IMR-90 (cell line): Measurements from ENCODE around the gene MACC1. TPM values are rescaled to one million over a fixed set of nuclear protein-coding genes. Genes with fewer than 3 reads are reported as not detected.

ENCODE experiments used
- ATAC-seq: fragments of 200-7000 bp; cut with Tn5 transposase; 2 replicates; pipeline ENCODE4 v1.9.1; 2020; ENCODE audit warnings: low read depth, mild to moderate bottlenecking, moderate library complexity
- BruUV-seq: library from RNA; stranded (reverse); fragments of 400-500 nt; replicated peaks from 2 replicates; lab custom pipeline; 2021; lab: Mats Ljungman, UMichigan
- CTCF ChIA-PET: fragments of 300-600 bp; formaldehyde crosslinking; extraction: SDS; loops from one replicate; lab custom pipeline; 2021; ENCODE audit warnings: antibody characterized with exemption; lab: Yijun Ruan, JAX
- POLR2A ChIA-PET: fragments of 300-600 bp; sonication (Branson Sonifier 250); formaldehyde crosslinking; loops from one replicate; lab custom pipeline; 2022; ENCODE audit warnings: antibody characterized with exemption; ENCODE audit not compliant: unreplicated experiment; lab: Charles Lee
- DNase-seq: peaks from one replicate; pipeline ENCODE4 v3.0.0; 2013
- H2AFZ ChIP-seq: replicated peaks from 2 replicates; pipeline ENCODE3; 2013; ENCODE audit warnings: low read length, mild to moderate bottlenecking; ENCODE audit not compliant: poor library complexity
- H2AK5ac ChIP-seq: 2 replicates; pipeline ENCODE4 v1.6.1; 2013; ENCODE audit warnings: low read depth, low read length, inconsistent platforms
- H2AK9ac ChIP-seq: replicated peaks from 2 replicates; pipeline ENCODE3; 2013; ENCODE audit warnings: mild to moderate bottlenecking, low read depth, low read length, moderate library complexity; ENCODE audit not compliant: poor library complexity
- H2BK120ac ChIP-seq: 2 replicates; pipeline ENCODE4 v1.6.1; 2013; ENCODE audit warnings: low read depth, low read length, inconsistent platforms
- H2BK15ac ChIP-seq: 3 replicates; pipeline ENCODE4 v1.6.1; 2013; ENCODE audit warnings: low read depth, low read length, inconsistent platforms
- H2BK20ac ChIP-seq: 2 replicates; pipeline ENCODE4 v1.6.1; 2013; ENCODE audit warnings: low read depth, mild to moderate bottlenecking, inconsistent platforms, low read length, moderate library complexity
- H2BK5ac ChIP-seq: 2 replicates; pipeline ENCODE4 v1.6.1; 2013; ENCODE audit warnings: mild to moderate bottlenecking, low read depth, low read length, inconsistent platforms; ENCODE audit not compliant: poor library complexity, severe bottlenecking
- H3K14ac ChIP-seq: replicated peaks from 2 replicates; pipeline ENCODE4 v1.6.1; 2013; ENCODE audit warnings: low read depth, low read length, inconsistent platforms
- H3K18ac ChIP-seq: 2 replicates; pipeline ENCODE4 v1.6.1; 2013; ENCODE audit warnings: low read depth, low read length, control low read depth
- H3K23ac ChIP-seq: 2 replicates; pipeline ENCODE4 v1.6.1; 2013; ENCODE audit warnings: low read depth, low read length, inconsistent platforms
- H3K27ac ChIP-seq: 2 replicates; pipeline ENCODE4 v1.5.1; 2013; ENCODE audit warnings: mild to moderate bottlenecking, control low read depth, low read length; ENCODE audit not compliant: insufficient read depth
- H3K27me3 ChIP-seq: 2 replicates; pipeline ENCODE4 v1.6.1; 2013; ENCODE audit warnings: low read length; ENCODE audit not compliant: control insufficient read depth, insufficient read depth
- H3K36me3 ChIP-seq: 2 replicates; pipeline ENCODE4 v1.6.1; 2013; ENCODE audit warnings: low read length, mixed read lengths; ENCODE audit not compliant: control insufficient read depth, insufficient read depth
- H3K4ac ChIP-seq: 2 replicates; pipeline ENCODE4 v1.6.1; 2013; ENCODE audit warnings: low read depth, low read length, inconsistent platforms
- H3K4me1 ChIP-seq: 2 replicates; pipeline ENCODE4 v1.6.1; 2013; ENCODE audit warnings: low read length, mixed read lengths; ENCODE audit not compliant: control insufficient read depth, insufficient read depth
- H3K4me2 ChIP-seq: 2 replicates; pipeline ENCODE4 v1.6.1; 2013; ENCODE audit warnings: low read depth, mild to moderate bottlenecking, control low read depth, low read length, moderate library complexity
- H3K4me3 ChIP-seq: 2 replicates; pipeline ENCODE4 v1.5.1; 2013; ENCODE audit warnings: low read depth, mild to moderate bottlenecking, control low read depth, low read length, moderate library complexity; ENCODE audit not compliant: insufficient read depth
- H3K56ac ChIP-seq: 2 replicates; pipeline ENCODE4 v1.6.1; 2013; ENCODE audit warnings: low read length, inconsistent platforms; ENCODE audit not compliant: insufficient read depth; ENCODE audit errors: extremely low read depth
- H3K79me1 ChIP-seq, 2 experiments: 2 replicates each; pipeline ENCODE4 v1.6.1; 2013; ENCODE audit warnings: low read length in 2 of 2, inconsistent platforms in 1 of 2, low read depth in 1 of 2
- H3K9ac ChIP-seq: 2 replicates; pipeline ENCODE4 v1.6.1; 2013; ENCODE audit warnings: low read depth, low read length, control low read depth
- H3K9me1 ChIP-seq: 2 replicates; pipeline ENCODE4 v1.6.1; 2013; ENCODE audit warnings: low read length, inconsistent platforms; ENCODE audit not compliant: insufficient read depth
- H3K9me3 ChIP-seq: 2 replicates; pipeline ENCODE4 v1.6.1; 2013; ENCODE audit warnings: low read length; ENCODE audit not compliant: control insufficient read depth, insufficient read depth
- H4K20me1 ChIP-seq: 2 replicates; pipeline ENCODE4 v1.6.1; 2013; ENCODE audit warnings: low read length, inconsistent platforms; ENCODE audit not compliant: insufficient read depth
- H4K5ac ChIP-seq: 2 replicates; pipeline ENCODE4 v1.6.1; 2013; ENCODE audit warnings: mild to moderate bottlenecking, low read depth, low read length, control low read depth
- H4K8ac ChIP-seq, 2 experiments: 2 replicates each; pipeline ENCODE4 v1.6.1; 2013; ENCODE audit warnings: low read depth in 2 of 2, low read length in 2 of 2, control low read depth in 1 of 2, inconsistent platforms in 1 of 2
- H4K91ac ChIP-seq: 2 replicates; pipeline ENCODE4 v1.6.1; 2013; ENCODE audit warnings: low read depth, low read length, inconsistent platforms; ENCODE audit not compliant: insufficient read depth
- BHLHE40 ChIP-seq: fragments of 150-350 bp; IDR thresholded peaks from 2 replicates; pipeline ENCODE4 v1.6.1; 2016; ENCODE audit warnings: mild to moderate bottlenecking, low read depth, low read length
- CEBPB ChIP-seq: IDR thresholded peaks from 2 replicates; pipeline ENCODE4 v1.6.1; 2012; ENCODE audit warnings: low read depth, low read length, improper control_type of control experiment
- FOS ChIP-seq: fragments of 150-350 bp; IDR thresholded peaks from 2 replicates; pipeline ENCODE4 v1.6.1; 2016; ENCODE audit warnings: low read depth, low read length
- MAFK ChIP-seq: IDR thresholded peaks from 2 replicates; pipeline ENCODE4 v1.6.1; 2012; ENCODE audit warnings: low read depth, low read length, improper control_type of control experiment
- MAZ ChIP-seq: IDR thresholded peaks from 2 replicates; pipeline ENCODE4 v1.6.1; 2012; ENCODE audit warnings: low read depth, mild to moderate bottlenecking, low read length, improper control_type of control experiment, moderate library complexity, borderline replicate concordance
- MXI1 ChIP-seq: IDR thresholded peaks from 2 replicates; pipeline ENCODE4 v1.6.1; 2012; ENCODE audit warnings: low read depth, mild to moderate bottlenecking, low read length, moderate library complexity, borderline replicate concordance
- RCOR1 ChIP-seq: IDR thresholded peaks from 2 replicates; pipeline ENCODE4 v1.6.1; 2012; ENCODE audit warnings: mild to moderate bottlenecking, low read length, improper control_type of control experiment; ENCODE audit not compliant: insufficient replicate concordance
- RFX5 ChIP-seq: IDR thresholded peaks from 2 replicates; pipeline ENCODE4 v1.8.0; 2012; ENCODE audit warnings: low read depth, mild to moderate bottlenecking, low read length, moderate library complexity
- SMC3 ChIP-seq: fragments of 150-350 bp; IDR thresholded peaks from 2 replicates; pipeline ENCODE4 v1.6.1; 2016; ENCODE audit warnings: low read depth, mild to moderate bottlenecking, antibody characterized with exemption, low read length, moderate library complexity
- USF2 ChIP-seq: fragments of 150-350 bp; IDR thresholded peaks from 2 replicates; pipeline ENCODE4 v1.6.1; 2017; ENCODE audit warnings: mild to moderate bottlenecking, antibody characterized with exemption, low read length, low read depth
- WGBS, 2 experiments: methylation state at CpG; one replicate each; pipeline versions ENCODE4 v1.1.5 to v1.1.7; 2013; ENCODE audit warnings: missing lambda C conversion rate in 2 of 2; ENCODE audit not compliant: insufficient read length in 1 of 2; ENCODE audit errors: extremely low coverage in 2 of 2; 5-methylcytosine and 5-hydroxymethylcytosine counted together
- dilution Hi-C: fragments of 300-500 bp; cut with HindIII; formaldehyde crosslinking; loops from one replicate; pipeline ENCODE4 v1.14.3; 2018; ENCODE audit warnings: low sequenced_read_pairs; ENCODE audit not compliant: unreplicated experiment
- in situ Hi-C: fragments of 300-500 bp; cut with MboI; formaldehyde crosslinking; loops from 3 replicates; pipeline ENCODE4 v1.14.3; 2019; ENCODE audit warnings: low sequenced_read_pairs, inconsistent platforms, mixed read lengths
- intact Hi-C: fragments of 100-400 bp; cut with micrococcal nuclease; formaldehyde crosslinking; loops from 2 replicates; pipeline ENCODE4 v1.10.0; 2022
- polyA plus RNA-seq, 3 experiments: library from polyadenylated mRNA; depleted of rRNA; stranded (reverse); fragments of >200 nt; gene quantifications; 2 replicates each; pipeline ENCODE4 v1.2.3, GENCODE V29; 2012; ENCODE audit warnings: low replicate concordance in 1 of 3
- total RNA-seq: library from RNA; depleted of rRNA; stranded (reverse); fragments of >200 nt; gene quantifications from 2 replicates; pipeline ENCODE4 v1.2.3, GENCODE V29; 2012
- TF ChIP-seq, protein P1 (sequence below): fragments of 150-350 bp; IDR thresholded peaks from 2 replicates; pipeline ENCODE4 v1.6.1; 2016; ENCODE audit warnings: low read depth, mild to moderate bottlenecking, low read length, moderate library complexity, borderline replicate concordance

MACC1 gene
- total and polyA plus RNA-seq, 2 of the 4 experiments (the other 2 are of a cell fraction): under 0.01 TPM; not detected in 1

DNA sequence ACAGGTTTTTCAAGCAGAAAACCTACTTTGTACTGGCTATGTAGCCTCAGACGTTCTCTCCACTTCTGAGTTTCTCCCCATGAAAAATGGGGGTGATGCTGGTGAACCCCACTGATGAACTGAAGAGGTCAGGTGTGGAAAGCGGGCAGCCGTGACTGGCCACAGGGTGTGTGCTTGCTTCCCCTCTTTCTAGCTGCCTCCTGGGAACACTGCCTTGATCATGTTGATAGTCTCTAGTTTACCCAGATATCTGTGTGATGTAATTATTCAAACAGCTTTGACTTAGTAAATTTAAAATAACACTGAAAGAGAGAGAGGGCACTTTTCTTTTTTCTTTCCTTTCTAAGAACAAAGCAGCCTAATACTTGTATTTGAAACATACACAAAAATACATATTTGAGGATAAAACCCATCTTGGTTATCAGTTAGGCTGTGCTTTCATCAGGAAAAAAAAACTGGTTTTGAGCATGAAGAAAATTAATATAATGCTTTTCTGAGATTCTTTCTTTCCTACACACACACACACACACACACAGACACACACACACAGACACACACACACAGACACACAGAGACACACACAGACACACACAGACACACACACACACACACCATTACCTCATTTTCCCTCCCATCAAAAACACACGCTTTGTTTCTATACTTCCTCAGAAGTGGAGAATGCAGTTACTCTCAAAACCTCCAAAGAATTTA is 76.7 kb downstream of the MACC1 start:
- POLR2A ChIA-PET: no interaction called here
- CTCF ChIA-PET: no interaction called here
- no peak for DNase-seq

More for the DNA sequence above, 76.7 kb downstream of the MACC1 start:
- H3K4me2 ChIP-seq: no peak overlapping the region; the same call in 1 of the 2 replicates
- H3K4me1 ChIP-seq: peaks cover 2% of the 10 kb centered on the region; the same call in 1 of the 2 replicates
- no peak overlapping the region for H2BK20ac ChIP-seq
- TF ChIP-seq, protein P1, sequence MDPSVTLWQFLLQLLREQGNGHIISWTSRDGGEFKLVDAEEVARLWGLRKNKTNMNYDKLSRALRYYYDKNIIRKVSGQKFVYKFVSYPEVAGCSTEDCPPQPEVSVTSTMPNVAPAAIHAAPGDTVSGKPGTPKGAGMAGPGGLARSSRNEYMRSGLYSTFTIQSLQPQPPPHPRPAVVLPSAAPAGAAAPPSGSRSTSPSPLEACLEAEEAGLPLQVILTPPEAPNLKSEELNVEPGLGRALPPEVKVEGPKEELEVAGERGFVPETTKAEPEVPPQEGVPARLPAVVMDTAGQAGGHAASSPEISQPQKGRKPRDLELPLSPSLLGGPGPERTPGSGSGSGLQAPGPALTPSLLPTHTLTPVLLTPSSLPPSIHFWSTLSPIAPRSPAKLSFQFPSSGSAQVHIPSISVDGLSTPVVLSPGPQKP: no peak
- no peak for TF ChIP-seq CEBPB
- no peak for TF ChIP-seq MAFK
- TF ChIP-seq MAZ: no peak
- no peak for TF ChIP-seq RFX5
- TF ChIP-seq SMC3: no peak
- TF ChIP-seq MXI1: no peak
- no peak for TF ChIP-seq BHLHE40
- no peak for TF ChIP-seq RCOR1
- TF ChIP-seq USF2: no peak
- TF ChIP-seq FOS: no peak
- H4K91ac ChIP-seq: no peak overlapping the region
- no peak overlapping the region for H2BK120ac ChIP-seq
- no peaks in the 10 kb centered on the region for H3K9me1 ChIP-seq
- no peaks in the 10 kb centered on the region for H3K36me3 ChIP-seq
- H3K4ac ChIP-seq: no peak overlapping the region
- no peaks in the 10 kb centered on the region for H4K20me1 ChIP-seq
- H3K56ac ChIP-seq: no peak overlapping the region
- no peaks in the 10 kb centered on the region for H3K27me3 ChIP-seq
- dilution Hi-C loops (no loop called here), in situ Hi-C loops (no loop called here), intact Hi-C loops (no loop called here)
- H3K27ac ChIP-seq: no peak overlapping the region
- no peak overlapping the region for H2AFZ ChIP-seq
- no peak overlapping the region for H3K14ac ChIP-seq
- no peak overlapping the region for H2BK15ac ChIP-seq
- WGBS, 2 experiments: no CpG with 5 or more reads among the region's 4 CpGs
- ATAC-seq: peak; percentile 32
- no peak overlapping the region; the same call in 1 of the 2 replicates for H4K5ac ChIP-seq
- H3K9ac ChIP-seq: no peak overlapping the region
- no TSS peak for BruUV-seq
- H2BK5ac ChIP-seq: no peak overlapping the region
- H3K23ac ChIP-seq: no peak overlapping the region
- H3K18ac ChIP-seq: no peak overlapping the region; the same call in 1 of the 2 replicates
- no peaks in the 10 kb centered on the region for H3K79me1 ChIP-seq
- H4K8ac ChIP-seq: no peak overlapping the region
- no peaks in the 10 kb centered on the region for H3K9me3 ChIP-seq
- no peak overlapping the region for H2AK9ac ChIP-seq
- no peak overlapping the region for H2AK5ac ChIP-seq
- H3K4me3 ChIP-seq: no peak overlapping the region
